H7 (cell line): ENCODE measurements around the gene CREG2. TPM values are rescaled to one million over a fixed set of nuclear protein-coding genes. Genes with fewer than 3 reads are reported as not detected.

Experiments used
- DNase-seq: peaks from one replicate; pipeline ENCODE4 v3.0.0; 2012
- H3K27me3 ChIP-seq: 2 replicates; pipeline ENCODE4 v1.6.0; 2011; ENCODE audit warnings: mild to moderate bottlenecking, low read length; ENCODE audit not compliant: control insufficient read depth, insufficient read depth
- H3K36me3 ChIP-seq: replicated peaks from 2 replicates; pipeline ENCODE4 v1.5.1; 2011; ENCODE audit warnings: low read length; ENCODE audit not compliant: control insufficient read depth, insufficient read depth
- H3K4me3 ChIP-seq: 2 replicates; pipeline ENCODE4 v1.5.1; 2011; ENCODE audit warnings: low read depth, mild to moderate bottlenecking, control low read depth, low read length, moderate library complexity; ENCODE audit not compliant: insufficient read depth
- total RNA-seq: library from RNA; depleted of rRNA; stranded (reverse); fragments of >200 nt; shearing (Covaris generic); gene quantifications from 2 replicates; pipeline ENCODE4 v1.2.3, GENCODE V29; 2014

CREG2 gene
- total RNA-seq, 1 experiment from 2014 or later = 0.03 TPM

- Histone ChIP-seq H3K27me3 (no peaks in the 10 kb centered on the region), H3K36me3 (no peaks in the 10 kb centered on the region), H3K4me3 (no peak overlapping the region)
- DNase-seq = no peak
These were observed 12.7 kb upstream of the CREG2 start for GRCh38 chr2:101400048-101400447.

GRCh38 chr2:101399021-101399799, 11.9 kb upstream of the CREG2 start:
- H3K4me3 ChIP-seq = no peak overlapping the region
- H3K36me3 ChIP-seq = no peaks in the 10 kb centered on the region
- no peaks in the 10 kb centered on the region for H3K27me3 ChIP-seq
- no peak for DNase-seq

GRCh38 chr2:101398116-101398821, 11.0 kb upstream of the CREG2 start:
- Histone ChIP-seq H3K36me3 (no peaks in the 10 kb centered on the region), H3K27me3 (no peaks in the 10 kb centered on the region), H3K4me3 (no peak overlapping the region)
- DNase-seq = no peak

GRCh38 chr2:101396316-101396717, 9.0 kb upstream of the CREG2 start:
- Histone ChIP-seq H3K4me3 (no peak overlapping the region), H3K27me3 (no peaks in the 10 kb centered on the region), H3K36me3 (no peaks in the 10 kb centered on the region)
- no peak for DNase-seq

GRCh38 chr2:101395545-101396315, 8.4 kb upstream of the CREG2 start:
- no peak for DNase-seq
- Histone ChIP-seq H3K36me3 (no peaks in the 10 kb centered on the region), H3K4me3 (no peak overlapping the region), H3K27me3 (no peaks in the 10 kb centered on the region)

GRCh38 chr2:101388232-101388631, 929 bp upstream of the CREG2 start:
- Histone ChIP-seq H3K4me3 (no peak overlapping the region), H3K27me3 (peaks cover 32% of the 10 kb centered on the region), H3K36me3 (no peaks in the 10 kb centered on the region)
- DNase-seq = no peak

GRCh38 chr2:101386599-101387150, 628 bp downstream of the CREG2 start:
- H3K36me3 ChIP-seq = no peaks in the 10 kb centered on the region
- DNase-seq = peak; percentile 68

GRCh38 chr2:101383016-101383541, 4.2 kb downstream of the CREG2 start:
- peaks cover 26% of the 10 kb centered on the region for H3K27me3 ChIP-seq
- no peak for DNase-seq
- no peaks in the 10 kb centered on the region for H3K36me3 ChIP-seq
- no peak overlapping the region for H3K4me3 ChIP-seq

More at GRCh38 chr2:101386599-101387150, 628 bp downstream of the CREG2 start:
- Histone ChIP-seq H3K4me3 (peak overlapping the region; percentile 55), H3K27me3 (peaks cover 32% of the 10 kb centered on the region)

- no peak for DNase-seq
- Histone ChIP-seq H3K4me3 (no peak overlapping the region), H3K36me3 (no peaks in the 10 kb centered on the region), H3K27me3 (peaks cover 20% of the 10 kb centered on the region)
These were observed 4.9 kb downstream of the CREG2 start for GRCh38 chr2:101382442-101382841.

- Histone ChIP-seq H3K27me3 (peaks cover 1% of the 10 kb centered on the region; the same call in 1 of the 2 replicates), H3K36me3 (no peaks in the 10 kb centered on the region), H3K4me3 (no peak overlapping the region)
- DNase-seq = no peak
These were observed 6.9 kb downstream of the CREG2 start for GRCh38 chr2:101380376-101380775.

- H3K4me3 ChIP-seq = no peak overlapping the region
- no peak for DNase-seq
- no peaks in the 10 kb centered on the region for H3K36me3 ChIP-seq
- H3K27me3 ChIP-seq = no peaks in the 10 kb centered on the region; the same call in 1 of the 2 replicates
These were observed 8.2 kb downstream of the CREG2 start for GRCh38 chr2:101379091-101379490.

GRCh38 chr2:101375653-101376052, 11.7 kb downstream of the CREG2 start:
- no peaks in the 10 kb centered on the region; the same call in 1 of the 2 replicates for H3K27me3 ChIP-seq
- DNase-seq = no peak
- H3K4me3 ChIP-seq = no peak overlapping the region
- no peaks in the 10 kb centered on the region for H3K36me3 ChIP-seq

- Histone ChIP-seq H3K27me3 (no peaks in the 10 kb centered on the region), H3K4me3 (no peak overlapping the region), H3K36me3 (no peaks in the 10 kb centered on the region)
- no peak for DNase-seq
These were observed 12.3 kb downstream of the CREG2 start for GRCh38 chr2:101374821-101375561.

GRCh38 chr2:101372792-101373191, 14.5 kb downstream of the CREG2 start:
- Histone ChIP-seq H3K4me3 (no peak overlapping the region), H3K36me3 (no peaks in the 10 kb centered on the region), H3K27me3 (no peaks in the 10 kb centered on the region)
- no peak for DNase-seq
